HL-60 (cell line): ENCODE measurements around the gene SYNJ1.
"Not testable (repeated sequence)": the region's sequence is repeated elsewhere in the genome, so short reads cannot be mapped to it uniquely, and the experiment has no call there.

Experiments
- DNase-seq, 2 experiments: peaks; one replicate each; pipeline ENCODE4 v3.0.0-alpha.2; 2010 to 2020; ENCODE audit warnings: low read depth in 1 of 2, low spot score in 1 of 2
- H3K27ac ChIP-seq: fragments of 250-450 bp; sonication (Bioruptor Pico); replicated peaks from 2 replicates; pipeline ENCODE4 v1.5.1; 2020; ENCODE audit warnings: mild to moderate bottlenecking, moderate library complexity
- H3K27me3 ChIP-seq: fragments of 250-450 bp; sonication (Bioruptor Pico); 2 replicates; pipeline ENCODE4 v1.5.1; 2021; ENCODE audit warnings: mild to moderate bottlenecking, moderate library complexity; ENCODE audit not compliant: insufficient read depth, poor library complexity, severe bottlenecking
- H3K4me3 ChIP-seq: replicated peaks from 2 replicates; pipeline ENCODE4 v1.5.1; 2011; ENCODE audit warnings: mild to moderate bottlenecking, control low read depth, low read length; ENCODE audit not compliant: insufficient read depth
- CTCF ChIP-seq: IDR thresholded peaks from one replicate; pipeline ENCODE4 v1.5.1; 2011; ENCODE audit warnings: low read length, control low read depth, inconsistent platforms; ENCODE audit not compliant: insufficient read depth
- GABPA ChIP-seq: IDR thresholded peaks from 2 replicates; pipeline ENCODE4 v1.6.1; 2012; ENCODE audit warnings: low read depth
- POLR2AphosphoS5 ChIP-seq: IDR thresholded peaks from 2 replicates; pipeline ENCODE4 v1.6.1; 2012; ENCODE audit warnings: low read depth
- REST ChIP-seq: IDR thresholded peaks from 2 replicates; pipeline ENCODE4 v1.6.1; 2012; ENCODE audit warnings: low read depth; ENCODE audit not compliant: insufficient replicate concordance
- SPI1 ChIP-seq: IDR thresholded peaks from 2 replicates; pipeline ENCODE4 v1.6.1; 2012; ENCODE audit warnings: low read depth, mild to moderate bottlenecking, borderline replicate concordance

Gene SYNJ1

GRCh38 chr21:32741336-32741735, 13.5 kb upstream of the SYNJ1 start:
- DNase-seq = no peak
- Histone ChIP-seq H3K4me3 (no peak overlapping the region), H3K27me3 (no peaks in the 10 kb centered on the region), H3K27ac (no peak overlapping the region)
- TF ChIP-seq CTCF = no peak
- TF ChIP-seq REST = no peak
- TF ChIP-seq SPI1 = no peak
- TF ChIP-seq GABPA = no peak
- TF ChIP-seq POLR2AphosphoS5 = no peak

GRCh38 chr21:32739946-32740345, 12.1 kb upstream of the SYNJ1 start:
- TF ChIP-seq REST (no peak), SPI1 (no peak), CTCF (no peak), POLR2AphosphoS5 (no peak), GABPA (no peak)
- DNase-seq = no peak
- Histone ChIP-seq H3K27ac (no peak overlapping the region), H3K27me3 (no peaks in the 10 kb centered on the region), H3K4me3 (no peak overlapping the region)

- not testable (repeated sequence) for H3K27me3 ChIP-seq, H3K4me3 ChIP-seq, H3K27ac ChIP-seq, DNase-seq
These were observed 8.3 kb upstream of the SYNJ1 start for GRCh38 chr21:32736083-32736482.

- TF ChIP-seq SPI1 = no peak
- TF ChIP-seq REST = no peak
- no peak for TF ChIP-seq CTCF
- TF ChIP-seq GABPA = no peak
- H3K27ac ChIP-seq = no peak overlapping the region
- H3K4me3 ChIP-seq = no peak overlapping the region
- DNase-seq = no peak
- no peaks in the 10 kb centered on the region for H3K27me3 ChIP-seq
These were observed 7.7 kb upstream of the SYNJ1 start for GRCh38 chr21:32735524-32735923.
